ENCODE measurements around the gene BTC.
A peak's percentile ranks its signal among the peaks of the same experiment; 100 is the strongest.

The BTC gene

DNA sequence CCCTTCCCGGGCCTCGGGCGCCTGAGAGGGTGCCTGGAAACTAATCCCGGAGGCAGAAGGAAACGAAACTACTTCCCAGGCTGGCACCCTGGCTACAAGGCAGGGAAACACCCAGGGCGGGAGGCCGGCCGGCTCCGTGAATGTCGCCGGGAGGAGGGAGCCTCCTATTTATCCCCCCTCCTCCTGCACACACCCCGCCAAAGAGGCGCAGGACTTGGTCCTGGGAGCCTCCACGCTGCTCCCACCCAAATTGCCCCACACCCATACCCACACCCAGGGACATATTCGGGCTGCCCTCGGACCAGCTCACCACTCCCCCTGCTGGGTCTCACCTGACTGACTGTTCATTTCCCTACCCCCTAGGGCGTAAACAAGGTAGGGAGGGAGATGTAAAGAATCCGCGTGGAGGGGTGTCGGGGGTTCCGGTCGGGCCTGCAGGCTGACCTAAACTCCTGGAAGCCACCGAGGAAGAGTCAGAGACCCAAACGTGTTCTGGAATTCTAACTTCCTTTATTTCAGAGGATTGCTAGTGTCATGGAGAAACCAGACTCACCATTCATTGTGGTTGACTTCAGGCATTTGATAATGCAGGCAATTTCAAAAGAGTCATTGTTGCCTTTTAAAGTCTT, at the start of gene BTC:
Gene BTC (minus strand): TSS at position 142 of the 629 bp plus-strand sequence. CDS start 198 bp downstream, outside the sequence.
- TF ChIP-seq, protein P1, sequence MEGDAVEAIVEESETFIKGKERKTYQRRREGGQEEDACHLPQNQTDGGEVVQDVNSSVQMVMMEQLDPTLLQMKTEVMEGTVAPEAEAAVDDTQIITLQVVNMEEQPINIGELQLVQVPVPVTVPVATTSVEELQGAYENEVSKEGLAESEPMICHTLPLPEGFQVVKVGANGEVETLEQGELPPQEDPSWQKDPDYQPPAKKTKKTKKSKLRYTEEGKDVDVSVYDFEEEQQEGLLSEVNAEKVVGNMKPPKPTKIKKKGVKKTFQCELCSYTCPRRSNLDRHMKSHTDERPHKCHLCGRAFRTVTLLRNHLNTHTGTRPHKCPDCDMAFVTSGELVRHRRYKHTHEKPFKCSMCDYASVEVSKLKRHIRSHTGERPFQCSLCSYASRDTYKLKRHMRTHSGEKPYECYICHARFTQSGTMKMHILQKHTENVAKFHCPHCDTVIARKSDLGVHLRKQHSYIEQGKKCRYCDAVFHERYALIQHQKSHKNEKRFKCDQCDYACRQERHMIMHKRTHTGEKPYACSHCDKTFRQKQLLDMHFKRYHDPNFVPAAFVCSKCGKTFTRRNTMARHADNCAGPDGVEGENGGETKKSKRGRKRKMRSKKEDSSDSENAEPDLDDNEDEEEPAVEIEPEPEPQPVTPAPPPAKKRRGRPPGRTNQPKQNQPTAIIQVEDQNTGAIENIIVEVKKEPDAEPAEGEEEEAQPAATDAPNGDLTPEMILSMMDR (IDR thresholded peaks at IDR 0.05): no peak
- Mint-ChIP-seq H3K4me1 (peaks cover 11% of the 10 kb centered on the region), H3K9me3 (no peaks in the 10 kb centered on the region), H3K4me3 (peak within 1 kb of the TSS; percentile 85), H3K27ac (no peak within 1 kb of the TSS), H3K27me3 (ENCODE audit: low read depth, poor library complexity) (peaks cover 72% of the 10 kb centered on the region), H3K36me3 (ENCODE audit: low read depth) (no peaks in the 10 kb centered on the region)
- peak; percentile 29 for DNase-seq

DNA sequence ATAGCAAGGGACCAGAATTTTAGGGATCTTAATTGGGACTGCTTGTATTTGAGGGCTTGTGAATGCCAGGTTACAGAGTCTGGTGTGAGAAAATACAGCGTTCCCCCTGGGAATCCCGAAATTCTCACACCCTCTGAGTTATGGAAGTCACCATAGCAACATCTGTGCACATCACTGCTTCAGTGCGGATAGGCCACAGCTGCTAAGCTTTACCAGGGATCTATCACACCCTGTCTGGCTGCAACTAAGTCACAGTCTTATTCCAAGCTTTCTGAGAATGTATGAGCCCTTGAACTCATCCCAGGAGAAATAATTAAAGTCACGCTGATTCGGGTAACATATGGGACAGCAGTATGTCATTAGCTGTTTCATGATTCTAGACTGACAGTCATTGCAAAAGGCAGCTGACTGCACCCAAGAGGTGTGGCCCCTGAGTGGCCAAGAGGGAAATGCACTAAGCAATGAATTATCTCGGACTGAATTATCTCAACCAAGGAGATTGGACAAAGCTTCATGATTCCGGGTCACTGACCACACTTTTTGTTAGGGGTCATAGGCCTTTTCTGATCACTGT, 46.7 kb upstream of the BTC start:
- peaks cover 8% of the 10 kb centered on the region for H3K9me3 Mint-ChIP-seq
- no peaks in the 10 kb centered on the region for H3K4me1 Mint-ChIP-seq
- TF ChIP-seq, protein P1 (IDR thresholded peaks at IDR 0.05): no peak
- H3K4me3 Mint-ChIP-seq: no peak overlapping the region
- H3K36me3 Mint-ChIP-seq (ENCODE audit: low read depth): no peaks in the 10 kb centered on the region
- peaks cover 1% of the 10 kb centered on the region for H3K27me3 Mint-ChIP-seq (ENCODE audit: low read depth, poor library complexity)
- no peak for DNase-seq
- H3K27ac Mint-ChIP-seq: no peak overlapping the region

DNA sequence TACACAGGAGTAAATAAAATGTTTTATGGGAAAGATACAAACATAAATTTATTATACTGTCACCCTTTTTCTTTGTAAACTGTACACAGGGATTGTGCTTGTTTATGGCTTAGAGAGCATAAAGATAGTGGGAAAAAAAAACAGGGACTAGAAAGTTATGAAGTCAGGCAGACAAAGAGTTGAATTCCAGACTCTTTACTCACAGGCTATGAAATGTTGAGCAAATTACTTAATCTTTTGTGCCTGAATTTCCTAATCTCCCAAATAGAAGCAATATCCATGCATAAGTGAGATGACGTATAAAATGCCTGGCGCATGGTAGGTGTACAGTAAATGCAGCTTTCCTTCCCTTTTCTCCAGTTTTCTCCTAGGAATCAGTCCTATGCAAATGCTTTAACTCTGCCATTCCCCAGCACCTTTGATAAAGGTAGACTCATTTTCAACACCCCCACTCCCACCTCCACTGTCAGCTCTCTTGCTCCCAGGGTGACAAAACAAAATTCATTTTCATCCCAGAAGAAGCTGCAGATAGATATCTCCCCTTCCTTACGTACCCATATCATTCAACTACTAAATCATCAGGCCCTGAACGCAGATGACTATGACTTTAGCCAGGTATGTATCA, 44.5 kb upstream of the BTC start:
- no peaks in the 10 kb centered on the region for H3K4me1 Mint-ChIP-seq

DNA sequence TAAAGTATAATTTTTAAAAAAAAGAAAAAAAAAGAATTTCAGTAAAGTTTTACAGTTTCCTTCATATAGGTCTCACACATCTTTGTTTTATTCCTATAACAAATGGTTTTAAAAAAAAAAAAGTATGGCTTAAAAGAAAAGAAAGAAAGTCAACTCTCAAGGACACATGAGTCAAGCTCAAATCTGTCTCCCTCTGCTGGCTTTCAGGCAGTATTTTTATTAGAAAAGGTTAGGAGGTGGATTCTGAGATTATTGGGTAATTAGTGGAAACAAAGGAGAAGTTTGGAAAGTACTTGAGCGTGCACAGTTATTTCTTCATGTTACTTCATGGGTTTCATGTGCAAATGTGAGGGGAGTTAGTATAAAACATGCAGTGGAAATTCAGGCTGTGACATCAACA, 36.6 kb upstream of the BTC start:
- peaks cover 27% of the 10 kb centered on the region for H3K9me3 Mint-ChIP-seq
- DNase-seq: no peak
- peaks cover 5% of the 10 kb centered on the region for H3K27me3 Mint-ChIP-seq (ENCODE audit: low read depth, poor library complexity)
- TF ChIP-seq, protein P1 (IDR thresholded peaks at IDR 0.05): peak; percentile 9
- H3K4me1 Mint-ChIP-seq: peaks cover 5% of the 10 kb centered on the region
- H3K4me3 Mint-ChIP-seq: no peak overlapping the region
- no peaks in the 10 kb centered on the region for H3K36me3 Mint-ChIP-seq (ENCODE audit: low read depth)
- no peak overlapping the region for H3K27ac Mint-ChIP-seq

More for the DNA sequence above, 44.5 kb upstream of the BTC start:
- Mint-ChIP-seq H3K27ac (no peak overlapping the region), H3K36me3 (ENCODE audit: low read depth) (no peaks in the 10 kb centered on the region), H3K27me3 (ENCODE audit: low read depth, poor library complexity) (peaks cover 6% of the 10 kb centered on the region), H3K4me3 (no peak overlapping the region), H3K9me3 (peaks cover 2% of the 10 kb centered on the region)
- no peak for DNase-seq
- TF ChIP-seq, protein P1 (IDR thresholded peaks at IDR 0.05): no peak

DNA sequence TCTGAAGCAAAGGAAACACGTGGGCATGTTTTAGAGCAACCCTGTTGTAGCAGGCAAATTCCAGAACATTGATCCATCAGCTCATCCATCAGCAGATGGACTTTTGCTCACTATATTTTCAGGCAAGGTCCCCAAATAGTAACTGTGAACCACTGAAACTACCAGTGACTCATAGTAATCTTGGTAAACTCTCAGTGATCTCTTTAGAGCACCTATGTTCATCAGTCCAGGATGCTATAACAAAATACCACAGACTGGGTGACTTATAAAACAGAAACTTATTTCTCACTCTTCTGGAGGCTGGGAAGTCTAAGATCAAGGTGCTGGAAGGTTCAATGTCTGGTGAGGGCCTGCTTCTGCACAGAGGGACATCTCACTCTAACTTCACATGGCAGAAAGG, 28.9 kb upstream of the BTC start:
- Mint-ChIP-seq H3K27me3 (ENCODE audit: low read depth, poor library complexity) (no peaks in the 10 kb centered on the region), H3K4me1 (peaks cover 5% of the 10 kb centered on the region), H3K4me3 (no peak overlapping the region), H3K36me3 (ENCODE audit: low read depth) (no peaks in the 10 kb centered on the region), H3K9me3 (peaks cover 9% of the 10 kb centered on the region), H3K27ac (no peak overlapping the region)
- no peak for DNase-seq
- TF ChIP-seq, protein P1 (IDR thresholded peaks at IDR 0.05): no peak
